ENCODE results near the gene HBG2.
"Not testable (repeated sequence)": the region's sequence is repeated elsewhere in the genome, so short reads cannot be mapped to it uniquely, and the experiment has no call there.

HBG2 gene

GRCh38 chr11:5254646-5255413 lies at the start of gene HBG2:
Gene HBG2, minus strand, starts transcription at chr11:5254781. Its CDS starts 53 bp downstream, at chr11:5254728.
- not testable (repeated sequence) for DNase-seq

- no peak for DNase-seq
Measured at GRCh38 chr11:5304046-5304445, 49.5 kb upstream of the HBG2 start.

GRCh38 chr11:5303626-5304025 lies 49.0 kb upstream of the HBG2 start:
- no peak for DNase-seq

- DNase-seq = no peak
Measured at GRCh38 chr11:5301846-5302245, 47.3 kb upstream of the HBG2 start, which contains the start of gene OR51B4. Gene OR51B4, minus strand, starts transcription at chr11:5301946. Its CDS starts 0 bp downstream, at chr11:5301946.

GRCh38 chr11:5300251-5300650 lies 45.7 kb upstream of the HBG2 start:
- peak; percentile 35 for DNase-seq

- DNase-seq = no peak
Measured at GRCh38 chr11:5298451-5298850, 43.9 kb upstream of the HBG2 start.

GRCh38 chr11:5297721-5298323 lies 43.2 kb upstream of the HBG2 start:
- peak; percentile 71 for DNase-seq

GRCh38 chr11:5294342-5294995 lies 39.9 kb upstream of the HBG2 start:
- DNase-seq = not testable (repeated sequence)

- no peak for DNase-seq
Measured at GRCh38 chr11:5293028-5293427, 38.4 kb upstream of the HBG2 start.

GRCh38 chr11:5291207-5291838 lies 36.7 kb upstream of the HBG2 start:
- DNase-seq = peak; percentile 32

- DNase-seq = no peak
Measured at GRCh38 chr11:5290106-5290505, 35.5 kb upstream of the HBG2 start.

- DNase-seq = peak; percentile 34
Measured at GRCh38 chr11:5289696-5290095, 35.1 kb upstream of the HBG2 start.

GRCh38 chr11:5288906-5289550 lies 34.4 kb upstream of the HBG2 start:
- no peak for DNase-seq

- peak; percentile 81 for DNase-seq
Measured at GRCh38 chr11:5288108-5288905, 33.7 kb upstream of the HBG2 start.

- no peak for DNase-seq
Measured at GRCh38 chr11:5286901-5287300, 32.3 kb upstream of the HBG2 start.

GRCh38 chr11:5286351-5286750 lies 31.8 kb upstream of the HBG2 start:
- DNase-seq = no peak

GRCh38 chr11:5285703-5286340 lies 31.2 kb upstream of the HBG2 start:
- DNase-seq = no peak

- no peak for DNase-seq
Measured at GRCh38 chr11:5284637-5285036, 30.1 kb upstream of the HBG2 start.

- no peak for DNase-seq
Measured at GRCh38 chr11:5283882-5284281, 29.3 kb upstream of the HBG2 start.

- DNase-seq = no peak
Measured at GRCh38 chr11:5283086-5283485, 28.5 kb upstream of the HBG2 start.

GRCh38 chr11:5282628-5283027 lies 28.0 kb upstream of the HBG2 start:
- no peak for DNase-seq

GRCh38 chr11:5281596-5281995 lies 27.0 kb upstream of the HBG2 start:
- no peak for DNase-seq

Measured in NCI-H226 (cell line).